22Rv1 (cell line): ENCODE measurements around the gene FUNDC1.

Source experiments
- H3K27ac ChIP-seq: fragments of 450-650 bp; 2 replicates; pipeline ENCODE4 v1.5.1; 2017
- CTCF ChIP-seq: fragments of 450-650 bp; IDR thresholded peaks from 2 replicates; pipeline ENCODE4 v1.5.1; 2017; ENCODE audit warnings: mild to moderate bottlenecking
- ZFX ChIP-seq: fragments of 450-650 bp; IDR thresholded peaks from 2 replicates; pipeline ENCODE4 v1.6.1; 2017; ENCODE audit warnings: antibody characterized with exemption, borderline replicate concordance

FUNDC1 gene

GRCh38 chrX:44474410-44474809, 68.2 kb downstream of the FUNDC1 start:
- no peak for TF ChIP-seq ZFX
- TF ChIP-seq CTCF: no peak
- no peak overlapping the region for H3K27ac ChIP-seq
